ENCODE results near the gene TACR1.

The TACR1 gene

GRCh38 chr2:75041731-75042600 lies 157.4 kb downstream of the TACR1 start:
- DNase-seq: no peak

GRCh38 chr2:75041226-75041625 lies 158.1 kb downstream of the TACR1 start:
- DNase-seq: no peak

DNA sequence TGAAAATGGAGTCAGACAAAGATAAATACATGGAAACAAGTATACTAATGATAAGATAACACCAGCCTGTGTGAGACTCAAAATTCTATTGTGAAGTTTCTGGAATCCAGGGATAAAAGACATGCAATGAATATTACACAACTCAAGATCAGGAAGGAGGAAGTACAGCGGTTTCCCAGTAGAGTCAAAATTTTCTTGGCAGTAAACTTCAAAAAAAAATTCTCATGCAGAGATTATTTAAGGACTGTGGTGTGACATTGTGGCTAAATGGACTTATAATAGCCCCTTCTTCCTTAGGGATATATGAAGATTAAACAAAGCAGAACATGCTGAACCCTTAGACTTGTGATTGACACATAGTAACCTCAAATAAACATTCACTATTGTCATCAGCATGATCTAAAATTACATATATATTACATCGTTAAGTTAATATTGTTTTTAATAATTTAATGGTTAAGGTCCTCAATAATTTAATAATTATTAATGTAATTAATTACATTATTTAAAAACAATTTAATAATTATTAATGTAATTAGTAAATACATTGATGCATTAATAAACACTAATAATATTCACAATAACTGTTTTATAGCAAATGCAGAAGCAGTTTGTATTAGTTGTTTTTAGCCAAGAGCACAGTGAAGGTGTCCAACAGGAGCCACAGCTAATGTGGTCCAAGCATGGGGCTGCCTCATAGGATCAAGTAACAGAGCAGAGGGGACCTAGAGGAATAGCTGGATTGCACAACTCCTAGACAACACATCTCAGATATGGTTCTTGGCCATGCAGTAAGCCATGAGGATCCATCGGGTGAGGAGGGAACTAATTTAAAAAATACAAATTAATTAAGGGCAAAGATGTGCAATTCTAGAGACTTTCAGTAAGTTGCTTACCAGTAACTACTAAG lies 163.6 kb downstream of the TACR1 start:
- peak; percentile 75 for DNase-seq

DNA sequence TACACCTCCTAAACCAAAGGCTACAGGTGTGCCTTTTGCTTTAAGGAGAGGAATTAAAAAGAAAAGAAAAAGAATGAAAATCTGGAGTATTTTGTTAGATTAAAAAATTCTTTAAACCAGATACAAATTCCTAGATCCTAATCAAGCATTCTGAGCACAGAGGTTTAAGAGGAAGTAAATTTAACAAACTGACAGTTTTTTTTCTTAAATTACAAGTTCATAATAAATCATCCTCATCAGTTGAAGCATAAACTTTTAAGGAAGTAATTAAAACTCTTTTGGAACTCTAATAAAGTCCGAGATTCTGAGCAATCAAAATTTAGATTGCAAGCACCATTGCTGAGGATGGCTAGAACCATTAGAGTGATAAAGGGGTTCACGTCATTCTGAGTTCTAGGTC lies 165.8 kb downstream of the TACR1 start:
- no peak for DNase-seq

GRCh38 chr2:75031906-75032803 lies 167.2 kb downstream of the TACR1 start:
- no peak for DNase-seq

DNA sequence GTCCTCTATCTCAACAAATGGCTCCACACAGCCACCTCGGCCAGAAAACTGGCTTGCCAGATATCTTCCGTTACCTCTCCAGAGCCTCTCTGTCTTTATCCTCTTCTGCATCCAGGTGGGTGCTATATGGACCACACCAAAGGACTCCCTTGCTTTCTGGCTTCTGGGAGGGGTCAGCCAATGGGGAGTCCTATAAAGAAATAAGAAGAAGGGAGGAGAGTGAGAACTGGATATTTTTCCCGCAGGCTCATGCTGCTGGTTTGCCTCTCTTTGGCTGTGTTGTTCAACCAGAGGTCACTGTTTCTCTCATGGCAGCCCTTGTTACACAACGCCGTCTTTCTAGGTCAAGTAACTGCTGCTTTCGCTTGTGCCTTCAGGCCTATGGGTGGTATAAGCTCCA lies 168.1 kb downstream of the TACR1 start:
- no peak for DNase-seq

- no peak for DNase-seq
These were observed 168.9 kb downstream of the TACR1 start for GRCh38 chr2:75030218-75031009.

GRCh38 chr2:75027886-75028285 lies 171.4 kb downstream of the TACR1 start:
- DNase-seq: no peak

DNA sequence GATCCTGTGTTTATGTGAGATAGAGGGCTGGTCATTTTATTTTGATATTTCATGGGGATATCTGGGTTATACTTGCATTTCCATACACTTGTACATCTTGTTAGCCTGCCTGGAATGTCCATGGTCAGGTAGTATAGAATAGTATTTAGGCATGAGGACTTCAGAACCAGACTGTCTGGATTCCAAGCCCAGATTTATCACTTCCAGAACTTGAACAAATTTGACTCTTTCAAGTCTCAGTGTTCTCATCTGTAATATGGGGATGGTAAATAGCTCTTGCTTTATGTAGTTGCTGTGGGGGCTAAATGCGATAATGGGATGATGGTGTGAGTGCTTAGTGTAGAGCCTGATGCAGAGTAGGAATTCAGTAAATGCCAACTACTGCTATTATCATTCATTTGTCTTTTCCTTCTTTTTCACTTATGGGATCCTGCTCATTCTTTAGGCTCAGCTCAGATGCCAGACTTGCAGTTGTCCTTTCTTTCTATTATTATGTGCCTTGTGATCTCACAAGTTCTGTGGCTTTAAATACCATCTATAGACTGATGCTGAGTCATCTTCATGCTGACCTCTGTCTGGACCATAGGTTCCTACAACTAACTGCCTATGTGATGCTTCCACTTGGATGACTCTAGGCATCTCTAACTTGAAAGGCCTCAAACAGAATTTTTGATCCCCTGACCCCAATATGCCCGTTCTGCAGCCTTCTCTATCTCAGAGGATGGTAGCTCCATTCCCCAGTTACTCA lies 173.5 kb downstream of the TACR1 start:
- DNase-seq: no peak

DNA sequence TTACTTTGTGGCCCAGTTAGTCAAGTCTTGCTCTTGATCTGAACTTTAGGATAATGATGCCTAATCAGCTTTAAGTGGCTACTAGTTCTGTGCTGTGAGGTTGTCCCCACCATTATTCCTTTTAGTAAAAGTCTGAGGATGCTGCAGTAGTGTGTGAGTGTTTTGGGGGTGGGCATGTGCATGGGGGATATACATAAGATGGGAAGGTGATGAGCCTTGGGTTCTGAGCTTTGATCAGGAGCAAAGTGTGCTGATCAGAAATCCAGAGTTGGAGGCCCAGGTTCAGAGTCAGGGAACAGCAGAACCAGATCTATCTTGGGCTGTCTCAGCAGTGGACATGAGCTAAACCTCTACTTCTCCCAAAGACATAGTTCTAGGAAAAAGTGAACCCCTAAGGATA lies 174.1 kb downstream of the TACR1 start:
- DNase-seq: no peak

- no peak for DNase-seq
These were observed 175.5 kb downstream of the TACR1 start for GRCh38 chr2:75023666-75024455.

GRCh38 chr2:75022516-75022915 lies 176.8 kb downstream of the TACR1 start:
- peak; percentile 57 for DNase-seq

GRCh38 chr2:75021672-75022071 lies 177.6 kb downstream of the TACR1 start:
- peak; percentile 91 for DNase-seq

DNA sequence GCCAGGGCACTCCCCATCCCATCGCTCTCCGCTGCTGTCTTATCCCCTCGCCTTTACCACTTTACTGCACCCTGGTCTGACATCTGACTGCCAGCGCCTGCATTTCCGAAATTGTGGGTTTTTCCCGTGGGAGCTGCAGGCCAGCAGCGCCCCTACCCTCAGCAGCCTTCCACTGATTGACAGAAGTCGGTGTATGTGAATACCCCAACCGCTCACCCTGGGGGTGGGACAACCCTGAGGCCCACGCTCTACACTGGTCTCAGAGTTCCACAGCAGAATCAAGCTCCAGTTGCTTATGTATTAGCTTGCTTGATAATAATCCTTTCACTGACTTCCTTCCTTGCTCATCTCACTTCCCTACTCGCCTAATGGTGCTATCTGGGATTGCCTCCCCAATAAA lies 178.8 kb downstream of the TACR1 start:
- DNase-seq: no peak

DNA sequence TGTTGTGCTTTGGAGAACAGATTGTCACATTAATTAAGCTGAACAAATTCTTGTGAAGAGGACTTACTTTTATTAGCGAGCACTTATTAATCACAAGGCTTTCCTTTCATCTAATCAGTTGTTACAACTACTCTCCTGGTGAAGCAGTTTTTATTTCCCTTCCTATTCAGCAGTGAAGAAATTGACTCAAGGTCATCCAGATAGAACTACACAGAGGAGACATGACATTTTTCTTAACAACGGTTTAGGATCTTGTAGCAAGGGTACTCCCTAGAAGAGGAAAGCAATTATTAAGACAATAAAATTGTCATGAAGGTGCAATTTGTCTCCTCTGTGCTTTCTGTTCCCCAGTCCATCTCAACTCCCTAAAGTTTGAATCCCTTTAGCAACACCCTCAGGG lies 179.5 kb downstream of the TACR1 start:
- no peak for DNase-seq

GRCh38 chr2:75018162-75018561 lies 181.2 kb downstream of the TACR1 start:
- no peak for DNase-seq

DNA sequence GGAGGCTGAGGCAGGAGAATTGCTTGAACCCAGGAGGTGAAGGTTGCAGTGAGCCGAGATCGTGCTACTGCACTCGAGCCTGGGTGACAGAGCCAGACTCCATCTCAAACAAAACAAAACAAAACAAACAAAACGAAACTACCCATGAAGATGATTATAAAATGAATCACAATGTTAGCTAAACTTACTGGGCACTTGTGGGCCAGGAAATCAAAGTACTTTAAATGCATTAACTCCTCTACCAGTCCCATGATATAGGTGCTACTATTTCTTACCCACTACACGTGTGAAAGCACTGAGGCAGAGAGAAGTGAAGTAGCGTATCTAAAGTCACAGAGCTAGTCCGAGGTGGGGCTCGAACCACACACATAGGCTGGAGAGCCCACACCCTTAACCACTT lies 187.2 kb downstream of the TACR1 start:
- DNase-seq: no peak

DNA sequence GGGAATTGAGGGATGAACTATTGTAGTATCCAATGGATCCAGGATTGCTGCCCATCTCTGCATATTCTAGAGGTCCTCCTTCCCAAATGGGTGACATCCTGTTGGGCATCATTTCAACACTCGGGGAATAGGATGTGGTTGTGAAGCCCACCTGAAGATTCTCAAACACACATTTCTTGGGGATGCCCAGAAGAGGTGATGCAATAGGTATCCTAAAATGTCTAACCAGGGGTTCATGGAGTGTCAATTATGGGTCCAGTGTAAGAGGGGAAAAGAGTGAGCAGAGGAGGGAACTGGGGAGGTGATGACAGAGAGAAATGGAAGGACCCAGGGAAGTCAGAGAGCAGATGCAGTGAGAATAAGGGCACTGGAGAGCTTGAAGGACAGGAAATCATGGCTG lies 188.7 kb downstream of the TACR1 start:
- DNase-seq: no peak

DNA sequence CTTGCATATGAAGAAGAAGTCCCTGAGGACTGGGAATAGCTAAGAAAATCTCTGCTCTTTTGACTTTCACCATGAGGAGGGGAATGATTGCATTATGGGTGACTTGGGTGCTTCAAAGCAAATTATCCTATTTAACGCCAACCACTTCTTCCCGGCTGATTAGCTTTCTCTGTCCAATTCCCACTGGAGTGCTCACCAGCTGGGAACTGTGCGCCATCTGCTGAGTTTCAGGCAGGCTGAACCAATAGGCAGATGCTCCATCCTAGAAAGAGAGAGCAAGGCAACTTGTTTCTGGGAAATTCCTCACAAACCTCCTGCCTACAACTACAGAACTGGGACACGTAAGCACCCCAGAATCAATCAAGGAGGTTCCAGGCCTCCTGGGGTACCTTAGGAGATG lies 191.5 kb downstream of the TACR1 start:
- no peak for DNase-seq

DNA sequence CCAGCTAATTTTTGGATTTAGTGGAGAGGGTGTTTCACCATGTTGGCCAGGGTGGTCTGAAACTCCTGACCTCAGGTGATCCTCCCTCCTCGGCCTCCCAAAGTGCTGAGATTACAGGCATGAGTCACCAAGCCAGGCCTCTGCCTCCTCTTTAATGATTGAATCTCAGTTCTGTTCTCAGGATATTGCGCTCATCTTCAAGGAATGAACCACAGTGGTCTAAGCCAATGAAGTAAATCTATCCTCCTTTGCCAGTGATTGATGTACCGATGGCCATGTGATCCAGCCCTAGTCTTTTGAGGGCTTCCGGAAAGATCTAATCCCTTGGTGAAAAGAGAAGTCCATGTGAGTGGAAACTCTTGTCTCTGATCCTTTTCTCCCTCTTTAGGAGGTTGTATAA lies 192.3 kb downstream of the TACR1 start:
- peak; percentile 87 for DNase-seq
